Measurements from ENCODE around the gene GNG7. TPM values are rescaled to one million over a fixed set of nuclear protein-coding genes. Genes with fewer than 3 reads are reported as not detected.

GNG7 gene
- polyA plus RNA-seq, 3 donors: 1.1 to 1.6 (median 1.3) TPM

GRCh38 chr19:2619076-2619475, 83.4 kb downstream of the GNG7 start:
- Histone ChIP-seq H3K27ac (ENCODE audit: low read depth in 1 of 2, low read length in 2 of 2) (peak overlapping the region; percentile 90 to 96), H4K20me1 (ENCODE audit: insufficient read depth, low read length) (no peaks in the 10 kb centered on the region), H3K4me2 (replicated peaks; ENCODE audit: extremely low read depth, low read length, poor library complexity, severe bottlenecking) (peak overlapping the region; percentile 50), H3K9ac (ENCODE audit: insufficient read depth, low read length, poor library complexity, severe bottlenecking) (peak overlapping the region; percentile 52), H3K4me1 (ENCODE audit: control insufficient read depth in 1 of 2, insufficient read depth in 2 of 2, low read length in 2 of 2) (peaks cover 79 to 86% of the 10 kb centered on the region in 2 donors), H3K27me3 (ENCODE audit: control insufficient read depth in 2 of 2, insufficient read depth in 2 of 2, low read length in 2 of 2) (no peaks in the 10 kb centered on the region), H3K9me3 (replicated peaks in 1 of 2; ENCODE audit: control insufficient read depth in 1 of 2, insufficient read depth in 1 of 2, low read length in 2 of 2) (peaks cover 10 to 12% of the 10 kb centered on the region in 2 donors), H3K36me3 (replicated peaks in 1 of 2; ENCODE audit: control insufficient read depth in 1 of 2, insufficient read depth in 2 of 2, low read length in 2 of 2) (no peaks in the 10 kb centered on the region), H3K79me2 (ENCODE audit: insufficient read depth, low read length) (peaks cover 10% of the 10 kb centered on the region), H2AFZ (ENCODE audit: insufficient read depth, low read depth, low read length, poor library complexity, severe bottlenecking) (no peak overlapping the region), H3K4me3 (replicated peaks in 1 of 3; ENCODE audit: low read depth in 2 of 3, low read length in 3 of 3) (peak overlapping the region in 1 of 3 experiments; percentile 38)
- Mint-ChIP-seq H3K27me3 (ENCODE audit: low read depth in 3 of 3) (peaks cover 0 to 4% (median 1%) of the 10 kb centered on the region in 3 donors), H3K4me3 (peak overlapping the region; percentile 46 to 59), H3K36me3 (peaks cover 0 to 12% of the 10 kb centered on the region in 2 donors), H3K4me1 (peaks cover 81% of the 10 kb centered on the region), H3K9me3 (peaks cover 11 to 16% (median 15%) of the 10 kb centered on the region in 7 donors), H3K27ac (peak overlapping the region; percentile 95 to 99 (median 98))
- DNase-seq: no peak
- intact Hi-C loops (cut with micrococcal nuclease): loop anchor here in 1 of 2 donors (5.0 to 10.0 kb wide), 2 partner anchors 344 to 527 kb away; no protein-coding TSS in a partner anchor
- no peak for TF ChIP-seq CTCF (IDR thresholded peaks at IDR 0.05)
- 83% methylated on average over 2 of the region's 6 CpGs for WGBS (ENCODE audit: insufficient coverage)

DNA sequence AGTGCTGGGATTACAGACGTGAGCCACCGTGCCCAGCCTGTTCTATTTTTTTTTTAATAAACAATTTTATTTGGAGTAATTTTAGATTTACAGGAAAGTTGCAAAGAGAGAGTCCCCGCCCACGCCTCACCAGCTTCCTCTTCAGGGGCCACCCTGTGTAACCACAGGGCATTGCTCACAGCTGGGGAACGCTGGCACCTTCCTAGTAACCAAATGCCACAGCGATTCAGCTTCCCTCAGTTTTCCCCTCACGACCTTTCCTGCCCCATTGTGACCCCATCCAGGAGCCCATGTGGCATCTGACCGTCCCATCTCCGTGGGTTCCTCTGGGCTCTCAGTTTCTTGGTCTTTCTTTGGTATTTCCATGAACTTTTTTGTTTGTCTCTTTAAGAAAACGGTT, 83.9 kb downstream of the GNG7 start:
- Histone ChIP-seq H3K27me3 (ENCODE audit: control insufficient read depth in 2 of 2, insufficient read depth in 2 of 2, low read length in 2 of 2) (no peaks in the 10 kb centered on the region), H3K27ac (ENCODE audit: low read depth in 1 of 2, low read length in 2 of 2) (peak overlapping the region; percentile 90 to 96), H3K4me3 (replicated peaks in 1 of 3; ENCODE audit: low read depth in 2 of 3, low read length in 3 of 3) (peak overlapping the region in 1 of 3 experiments; percentile 48), H3K4me2 (replicated peaks; ENCODE audit: extremely low read depth, low read length, poor library complexity, severe bottlenecking) (peak overlapping the region; percentile 50), H3K9ac (ENCODE audit: insufficient read depth, low read length, poor library complexity, severe bottlenecking) (peak overlapping the region; percentile 52), H3K36me3 (replicated peaks in 1 of 2; ENCODE audit: control insufficient read depth in 1 of 2, insufficient read depth in 2 of 2, low read length in 2 of 2) (no peaks in the 10 kb centered on the region), H3K9me3 (replicated peaks in 1 of 2; ENCODE audit: control insufficient read depth in 1 of 2, insufficient read depth in 1 of 2, low read length in 2 of 2) (peaks cover 12 to 16% of the 10 kb centered on the region in 2 donors), H3K79me2 (ENCODE audit: insufficient read depth, low read length) (peaks cover 10% of the 10 kb centered on the region), H2AFZ (ENCODE audit: insufficient read depth, low read depth, low read length, poor library complexity, severe bottlenecking) (no peak overlapping the region), H3K4me1 (ENCODE audit: control insufficient read depth in 1 of 2, insufficient read depth in 2 of 2, low read length in 2 of 2) (peaks cover 84 to 91% of the 10 kb centered on the region in 2 donors), H4K20me1 (ENCODE audit: insufficient read depth, low read length) (no peaks in the 10 kb centered on the region)
- Mint-ChIP-seq H3K27ac (peak overlapping the region; percentile 95 to 99 (median 98)), H3K36me3 (peaks cover 0 to 12% of the 10 kb centered on the region in 2 donors), H3K9me3 (peaks cover 13 to 21% (median 19%) of the 10 kb centered on the region in 7 donors), H3K4me3 (peak overlapping the region; percentile 35 to 67), H3K4me1 (peaks cover 83% of the 10 kb centered on the region), H3K27me3 (ENCODE audit: low read depth in 3 of 3) (peaks cover 0 to 4% (median 2%) of the 10 kb centered on the region in 3 donors)
- 0% methylated on average over 4 of the region's 10 CpGs for WGBS (ENCODE audit: insufficient coverage)
- peak; percentile 89 to 93 (median 91) for DNase-seq
- no peak for TF ChIP-seq CTCF (IDR thresholded peaks at IDR 0.05)
- intact Hi-C loops (cut with micrococcal nuclease): loop anchor here in 1 of 2 donors (5.0 to 10.0 kb wide), 2 partner anchors 344 to 526 kb away; no protein-coding TSS in a partner anchor
